ENCODE data around the gene COLEC12. TPM values are rescaled to one million over a fixed set of nuclear protein-coding genes. Genes with fewer than 3 reads are reported as not detected.

Gene COLEC12
- total and polyA plus RNA-seq, 10 of the 15 experiments (the other 5 are each of a cell fraction or from before 2014, with no cell fraction given): 0.04 to 0.05 TPM; not detected in 8

DNA sequence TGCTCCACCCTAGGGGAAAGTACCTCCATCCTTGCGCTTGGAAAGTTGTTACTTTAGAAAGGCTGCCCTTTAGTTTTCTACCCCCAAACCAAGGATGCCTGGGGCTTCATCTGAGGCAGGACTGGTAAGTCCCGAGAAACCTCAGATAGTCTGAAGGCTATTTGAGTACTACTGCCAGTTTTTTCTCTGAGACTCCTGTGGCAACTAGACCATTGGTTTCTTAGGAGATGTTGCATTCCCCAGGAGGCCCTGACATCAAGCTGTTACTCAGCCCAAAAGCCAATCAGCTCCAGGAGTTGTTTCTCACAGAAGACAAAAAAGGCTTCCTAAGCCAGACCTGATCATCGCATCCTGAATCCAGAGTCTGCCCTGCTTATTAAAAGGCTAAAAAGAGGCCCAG lies 67.2 kb downstream of the COLEC12 start:
- ATAC-seq (no peak), DNase-seq (ENCODE audit: low read depth, low spot score) (no peak), FAIRE-seq (no peak)
- H3K9me3 ChIP-seq (replicated peaks; ENCODE audit: control insufficient read depth, insufficient read depth, low read length): no peaks in the 10 kb centered on the region
- intact Hi-C loops (cut with micrococcal nuclease; ENCODE audit: unreplicated experiment): no loop called here
- RAD21 ChIA-PET (ENCODE audit: unreplicated experiment): no interaction called here
- WGBS (ENCODE audit: insufficient coverage, insufficient replicate concordance, low lambda C conversion rate, missing lambda C conversion rate): 54% methylated on average over 3 of the region's 3 CpGs
- in situ Hi-C loops (cut with MboI): no loop called here
- H3K27ac ChIP-seq (ENCODE audit: control insufficient read depth, insufficient read depth): no peak overlapping the region
- CTCF ChIA-PET: no interaction called here
- BruUV-seq (replicated peaks): no TSS peak
- no peaks in the 10 kb centered on the region for H3K79me2 ChIP-seq (ENCODE audit: control insufficient read depth, insufficient read depth, low read length)
- H3K9ac ChIP-seq (ENCODE audit: control insufficient read depth, insufficient read depth, low read length): no peak overlapping the region
- no peaks in the 10 kb centered on the region; a peak in 1 of 4 replicates for H3K27me3 ChIP-seq (replicated peaks in 1 of 2; ENCODE audit: control insufficient read depth in 2 of 2, insufficient read depth in 2 of 2, low read length in 1 of 2)
- H2AFZ ChIP-seq (ENCODE audit: control insufficient read depth, low read depth, low read length): no peak overlapping the region
- SMC1A ChIA-PET (ENCODE audit: uncharacterized antibody, unreplicated experiment): interaction anchor here (0.6 kb wide), 1 partner anchor 101 kb away, joined by 3 read pairs; no protein-coding TSS in a partner anchor
- no peaks in the 10 kb centered on the region for H3K36me3 ChIP-seq (ENCODE audit: control insufficient read depth in 2 of 2, insufficient read depth in 2 of 2, low read length in 1 of 2)
- H3K4me3 ChIP-seq: no peak overlapping the region
- TF ChIP-seq, protein P1, sequence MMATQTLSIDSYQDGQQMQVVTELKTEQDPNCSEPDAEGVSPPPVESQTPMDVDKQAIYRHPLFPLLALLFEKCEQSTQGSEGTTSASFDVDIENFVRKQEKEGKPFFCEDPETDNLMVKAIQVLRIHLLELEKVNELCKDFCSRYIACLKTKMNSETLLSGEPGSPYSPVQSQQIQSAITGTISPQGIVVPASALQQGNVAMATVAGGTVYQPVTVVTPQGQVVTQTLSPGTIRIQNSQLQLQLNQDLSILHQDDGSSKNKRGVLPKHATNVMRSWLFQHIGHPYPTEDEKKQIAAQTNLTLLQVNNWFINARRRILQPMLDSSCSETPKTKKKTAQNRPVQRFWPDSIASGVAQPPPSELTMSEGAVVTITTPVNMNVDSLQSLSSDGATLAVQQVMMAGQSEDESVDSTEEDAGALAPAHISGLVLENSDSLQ (IDR thresholded peaks at IDR 0.05): no peak
- TF ChIP-seq PML (IDR thresholded peaks at IDR 0.05; ENCODE audit: low read length) (no peak), ZBTB40 (IDR thresholded peaks at IDR 0.05; ENCODE audit: borderline replicate concordance) (no peak), PAX5 (IDR thresholded peaks at IDR 0.05; ENCODE audit: borderline replicate concordance, low read depth, low read length) (no peak), MYC (IDR thresholded peaks at IDR 0.05; ENCODE audit: insufficient read depth, insufficient read length, insufficient replicate concordance, low read length, severe bottlenecking) (no peak), POU2F2 (IDR thresholded peaks at IDR 0.05; ENCODE audit: borderline replicate concordance, low read depth, low read length) (no peak), RFX5 (IDR thresholded peaks at IDR 0.05; ENCODE audit: low read depth, low read length) (no peak), USF1 (IDR thresholded peaks at IDR 0.05; ENCODE audit: borderline replicate concordance, extremely low read length, insufficient read depth, low read depth, low read length) (no peak), ZNF217 (IDR thresholded peaks at IDR 0.05) (no peak), REST (IDR thresholded peaks at IDR 0.05; ENCODE audit: low read depth, low read length) (no peak), RBBP5 (conservative IDR thresholded peaks at IDR 0.05) (no peak), KAT2A (conservative IDR thresholded peaks at IDR 0.05; ENCODE audit: control insufficient read depth, low read depth, low read length) (no peak), HSF1 (IDR thresholded peaks at IDR 0.05; ENCODE audit: low read depth, low read length) (no peak)
- POLR2A ChIA-PET: no interaction called here
- H3K4me1 ChIP-seq (ENCODE audit: control insufficient read depth, insufficient read depth, low read length): no peaks in the 10 kb centered on the region
- no peaks in the 10 kb centered on the region for H4K20me1 ChIP-seq (ENCODE audit: control insufficient read depth, insufficient read depth)
- H3K4me2 ChIP-seq (ENCODE audit: control insufficient read depth, insufficient read depth): no peak overlapping the region

Data from GM12878 (cell line).